Activated T-helper 9 cell treated with anti-CD3 and anti-CD28 coated beads, Interleukin-2, amount 50 U/mL, for 16 hours (primary cell): Measurements from ENCODE around the gene MAPK8IP2.
"Not testable (repeated sequence)": the region's sequence is repeated elsewhere in the genome, so short reads cannot be mapped to it uniquely, and the experiment has no call there.

Experiments used
- DNase-seq: peaks from one replicate; pipeline ENCODE4 v3.0.0-alpha.2; 2020; ENCODE audit warnings: low read depth

Gene MAPK8IP2

DNA sequence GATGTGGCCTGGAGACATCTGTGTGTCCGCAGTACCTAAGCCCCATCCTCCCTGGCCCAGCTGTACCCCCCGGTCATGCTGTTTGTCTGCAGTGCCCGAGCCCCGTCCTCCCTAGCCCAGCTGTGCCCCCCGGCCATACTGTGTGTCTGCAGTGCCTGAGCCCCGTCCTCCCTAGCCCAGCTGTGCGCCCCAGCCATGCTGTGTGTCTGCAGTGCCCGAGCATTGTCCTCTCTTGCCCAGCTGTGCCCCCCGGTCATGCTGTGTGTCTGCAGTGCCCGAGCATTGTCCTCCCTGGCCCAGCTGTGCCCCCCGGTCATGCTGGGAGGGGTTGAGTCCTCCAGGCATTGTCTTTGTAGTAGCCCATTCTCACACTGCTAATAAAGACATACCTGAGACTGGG lies 35.0 kb downstream of the MAPK8IP2 start:
- no peak for DNase-seq

DNA sequence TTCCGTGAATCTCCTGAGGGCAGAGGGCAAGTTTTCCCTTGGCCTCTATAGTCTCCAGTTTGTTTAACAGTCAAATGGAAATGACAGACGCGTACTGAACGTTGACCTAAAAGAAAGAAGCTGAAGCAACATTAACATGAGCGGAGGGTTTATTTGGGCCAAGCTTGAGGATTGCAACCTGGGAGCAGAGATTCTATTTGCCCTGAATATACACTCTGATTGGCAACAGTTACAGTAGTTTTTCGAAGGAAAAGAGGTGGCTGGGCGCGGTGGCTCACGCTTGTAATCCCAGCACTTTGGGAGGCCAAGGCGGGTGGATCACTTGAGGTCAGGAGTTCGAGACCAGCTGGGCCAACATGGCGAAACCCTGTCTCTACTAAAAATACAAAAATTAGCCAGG lies 39.7 kb downstream of the MAPK8IP2 start:
- DNase-seq = not testable (repeated sequence)

DNA sequence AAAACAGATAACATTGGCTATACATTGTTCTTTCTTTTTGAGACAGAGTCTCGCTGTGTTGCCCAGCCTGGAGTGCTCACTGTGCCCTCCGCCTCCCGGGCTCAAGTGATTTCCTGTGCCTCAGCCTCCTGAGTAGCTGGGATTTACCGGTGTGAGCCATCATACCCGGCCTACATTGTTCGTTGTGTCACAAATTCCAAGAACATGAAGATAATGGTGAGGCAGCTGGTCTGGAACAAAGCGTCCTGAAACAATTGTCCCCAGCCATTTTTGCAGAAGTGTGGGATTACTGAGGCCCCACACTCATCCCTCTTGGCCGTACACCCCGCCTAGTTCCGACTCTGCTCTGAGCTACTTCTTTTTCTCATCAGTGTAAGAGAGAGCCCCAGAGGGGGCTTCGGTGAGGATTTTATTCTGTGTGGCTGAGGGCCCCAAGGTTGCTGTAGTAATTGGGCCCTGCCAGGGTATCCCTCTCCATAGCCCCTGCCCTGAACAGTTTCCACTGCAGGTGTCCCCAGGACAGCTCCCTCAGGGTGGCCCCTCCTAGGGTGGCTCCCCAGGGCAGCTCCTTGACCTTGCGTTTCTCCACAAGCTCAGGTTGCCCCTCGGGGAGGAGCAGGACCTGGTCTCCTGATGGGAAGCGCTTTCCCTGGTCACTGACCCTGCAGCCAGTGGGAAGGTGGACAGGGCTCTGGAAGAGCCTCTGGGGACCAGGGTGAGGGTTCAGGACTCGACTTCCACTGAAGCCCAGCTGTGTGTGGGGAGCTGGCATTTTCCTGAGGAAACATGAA lies 40.5 kb downstream of the MAPK8IP2 start:
- DNase-seq = no peak

DNA sequence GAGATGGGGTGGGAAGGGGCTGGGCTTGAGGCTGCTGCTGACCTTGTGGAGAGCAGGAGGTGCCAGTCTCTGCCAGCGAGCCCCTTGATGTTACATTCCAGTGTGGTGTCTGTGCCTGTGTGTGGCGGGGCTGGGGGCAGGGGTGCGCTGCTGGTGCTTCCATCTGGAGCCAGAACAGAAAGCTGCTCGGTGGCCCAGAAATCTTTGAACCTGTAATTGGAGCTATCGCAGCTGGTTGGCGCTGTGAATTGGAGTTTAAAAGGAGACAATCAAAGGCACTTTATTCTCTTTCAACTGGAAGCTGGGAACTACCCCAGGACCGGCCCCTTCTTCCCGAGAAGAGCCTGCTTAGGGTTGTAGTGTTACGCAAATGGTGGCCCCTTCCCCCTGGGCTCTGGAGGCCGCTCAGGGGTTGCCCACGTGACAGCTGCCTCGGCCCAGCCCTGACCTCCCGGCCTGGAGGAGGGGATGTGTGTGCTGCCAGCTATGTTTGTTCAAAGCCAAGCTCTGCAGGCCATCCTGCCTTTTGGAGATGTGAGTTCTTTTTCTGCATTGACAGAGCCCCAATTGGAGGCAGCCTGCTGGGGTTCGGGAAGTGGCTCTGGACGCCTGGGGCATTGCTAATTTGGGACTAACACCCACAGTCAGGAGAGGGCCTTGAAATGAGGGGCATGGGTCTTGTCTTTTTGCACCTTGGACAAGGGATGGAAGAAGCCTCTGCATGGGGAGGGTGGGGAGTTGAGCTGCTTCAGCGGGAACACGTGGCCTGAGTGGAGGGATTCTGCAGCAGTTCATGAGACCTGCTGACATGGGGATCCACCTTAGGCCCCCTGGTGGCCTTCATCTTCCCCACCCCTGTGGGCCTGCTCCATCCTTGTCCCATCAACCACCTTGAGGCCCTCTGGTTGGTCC lies 41.4 kb downstream of the MAPK8IP2 start:
- no peak for DNase-seq

DNA sequence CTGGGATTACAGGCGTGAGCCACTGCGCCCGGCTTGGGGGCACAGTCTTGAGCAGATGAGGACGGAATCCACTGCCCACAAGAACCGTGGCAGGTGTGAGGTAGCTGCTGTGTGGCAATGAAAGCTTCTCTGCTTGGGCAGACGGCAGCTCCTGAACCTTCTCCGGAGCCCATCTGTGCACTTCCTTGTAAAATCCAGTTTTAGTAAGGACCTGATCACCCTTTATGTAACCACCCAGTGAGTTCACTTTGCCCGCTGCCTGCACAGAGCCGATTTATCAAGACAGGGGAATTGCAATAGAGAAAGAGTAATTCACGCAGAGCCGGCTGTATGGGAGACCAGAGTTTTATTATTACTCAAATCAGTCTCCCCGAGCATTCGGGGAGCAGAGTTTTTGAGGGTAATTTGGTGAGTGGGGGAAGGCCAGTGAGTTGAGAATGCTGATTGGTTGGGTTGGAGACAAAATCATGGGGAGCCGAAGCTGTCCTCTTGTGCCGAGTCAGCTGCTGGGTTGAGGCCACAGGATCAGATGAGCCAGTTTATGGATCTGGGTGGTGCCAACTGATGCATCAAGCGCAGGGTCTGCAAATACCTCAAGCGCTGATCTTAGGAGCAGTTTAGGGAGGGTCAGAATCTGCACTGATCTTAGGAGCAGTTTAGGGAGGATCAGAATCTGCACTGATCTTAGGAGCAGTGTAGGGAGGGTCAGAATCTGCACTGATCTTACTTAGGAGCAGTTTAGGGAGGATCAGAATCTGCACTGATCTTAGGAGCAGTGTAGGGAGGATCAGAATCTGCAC lies 42.6 kb downstream of the MAPK8IP2 start:
- not testable (repeated sequence) for DNase-seq

DNA sequence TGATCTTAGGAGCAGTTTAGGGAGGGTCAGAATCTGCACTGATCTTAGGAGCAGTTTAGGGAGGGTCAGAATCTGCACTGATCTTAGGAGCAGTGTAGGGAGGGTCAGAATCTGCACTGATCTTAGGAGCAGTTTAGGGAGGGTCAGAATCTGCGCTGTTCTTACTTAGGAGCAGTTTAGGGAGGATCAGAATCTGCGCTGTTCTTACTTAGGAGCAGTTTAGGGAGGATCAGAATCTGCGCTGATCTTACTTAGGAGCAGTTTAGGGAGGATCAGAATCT lies 43.2 kb downstream of the MAPK8IP2 start:
- not testable (repeated sequence) for DNase-seq

DNA sequence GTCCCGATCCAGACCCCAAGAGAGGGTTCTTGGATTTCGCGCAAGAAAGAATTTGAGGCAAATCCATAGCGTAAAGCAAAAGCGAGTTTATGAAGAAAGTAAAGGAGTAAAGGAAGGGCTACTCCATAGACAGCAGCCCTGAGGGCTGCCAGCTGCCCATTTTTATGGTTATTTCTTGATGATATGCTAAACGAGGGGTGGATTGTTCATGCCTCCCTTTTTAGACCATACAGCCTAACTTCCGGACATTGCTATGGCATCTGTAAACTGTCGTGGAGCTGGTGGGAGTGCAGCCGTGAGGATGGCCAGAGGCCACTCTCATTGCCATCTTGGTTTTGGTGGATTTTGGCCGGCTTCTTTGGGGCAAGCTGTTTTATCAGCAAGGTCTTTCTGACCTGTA lies 52.7 kb downstream of the MAPK8IP2 start:
- no peak for DNase-seq

DNA sequence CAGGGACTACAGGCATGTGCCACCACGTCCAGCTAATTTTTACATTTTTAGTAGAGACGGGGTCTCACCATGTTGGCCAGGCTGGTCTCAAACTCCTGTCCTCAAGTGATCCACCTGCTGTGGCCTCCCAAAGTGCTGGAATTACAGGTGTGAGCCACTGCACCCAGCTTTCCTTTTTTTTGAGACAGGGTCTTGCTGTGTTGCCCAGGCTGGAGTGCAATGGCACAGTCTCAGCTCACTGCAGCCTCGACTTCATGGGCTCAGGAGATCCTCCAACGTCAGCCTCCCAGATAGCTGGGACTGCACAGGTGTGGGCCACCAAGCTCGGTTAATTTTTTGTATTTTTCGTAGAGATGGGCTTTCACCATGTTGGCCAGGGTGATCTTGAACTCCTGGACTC lies 54.1 kb downstream of the MAPK8IP2 start:
- not testable (repeated sequence) for DNase-seq

DNA sequence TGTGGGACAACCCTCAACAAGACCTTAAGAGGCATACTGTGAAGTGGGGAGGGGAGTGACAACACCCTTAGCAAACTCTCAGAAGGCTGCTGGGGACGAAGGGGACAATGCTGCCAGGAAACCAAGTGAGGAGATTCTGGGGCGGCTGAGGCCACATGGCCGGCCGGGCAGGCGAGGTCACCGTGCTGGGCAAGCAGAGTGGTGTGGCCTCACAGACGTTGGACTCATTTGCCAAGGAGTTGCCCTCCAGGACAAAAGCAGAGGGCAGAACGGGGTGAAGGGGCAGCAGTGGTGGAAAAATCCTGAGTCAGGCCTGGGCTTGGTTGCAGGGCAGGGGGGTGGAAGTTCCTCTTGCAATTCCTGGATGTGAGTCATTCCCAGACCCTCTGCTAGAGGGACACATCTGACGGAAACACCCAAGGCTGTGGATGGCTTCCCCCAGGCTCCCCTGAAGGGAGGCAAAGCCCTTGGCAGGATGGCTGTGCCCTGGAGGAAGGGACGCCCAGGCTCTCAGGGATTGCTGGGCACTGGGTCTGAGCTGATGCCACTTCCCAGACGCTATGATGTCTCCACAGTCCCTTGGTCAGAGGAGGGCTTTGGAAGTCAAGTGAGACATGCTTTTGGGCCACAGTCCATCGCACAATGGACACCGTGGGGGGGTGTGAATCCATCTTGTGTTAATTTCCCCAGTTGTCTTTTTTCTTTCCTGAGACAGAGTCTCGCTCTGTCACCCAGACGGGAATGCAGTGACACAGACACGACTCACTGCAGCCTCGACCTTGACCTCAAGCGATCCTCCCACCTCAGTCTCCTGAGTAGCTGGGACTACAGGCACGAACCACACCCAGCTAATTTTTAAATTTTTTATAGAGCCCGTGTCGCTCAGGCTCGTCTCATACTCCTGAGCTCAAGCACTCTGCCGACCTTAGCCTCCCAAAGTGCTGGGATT lies 55.8 kb downstream of the MAPK8IP2 start:
- no peak for DNase-seq

GRCh38 chr22:50657925-50658324 lies 57.3 kb downstream of the MAPK8IP2 start:
- DNase-seq = no peak

- DNase-seq = not testable (repeated sequence)
Measured at GRCh38 chr22:50659711-50660110, 59.1 kb downstream of the MAPK8IP2 start.

DNA sequence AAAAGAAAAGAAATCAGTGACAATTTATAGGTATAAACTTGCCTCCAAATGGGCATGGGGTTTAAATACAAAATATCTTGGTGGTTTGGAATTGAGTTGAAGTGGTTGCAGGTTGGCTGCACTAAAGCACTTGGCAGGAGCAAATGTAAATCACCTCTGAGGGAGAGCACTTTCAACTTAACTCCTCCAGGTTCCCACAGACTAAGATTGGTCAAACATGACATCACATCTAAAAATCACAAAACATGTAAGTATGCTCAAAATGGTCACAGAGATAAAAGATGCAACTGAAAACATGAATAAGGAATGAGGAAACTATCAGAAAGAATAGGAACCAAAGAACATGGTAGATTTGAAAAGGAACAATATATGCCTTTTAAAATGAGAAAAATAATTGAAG lies 59.7 kb downstream of the MAPK8IP2 start:
- DNase-seq = no peak
